GM23338 (cell line): ENCODE data around the gene ZNF80. TPM values are rescaled to one million over a fixed set of nuclear protein-coding genes. Genes with fewer than 3 reads are reported as not detected.
"Not testable (repeated sequence)": the region's sequence is repeated elsewhere in the genome, so short reads cannot be mapped to it uniquely, and the experiment has no call there.

Experiments
- ATAC-seq: fragments of 200-7000 bp; cut with Tn5 transposase; 3 replicates; pipeline ENCODE4 v1.9.1; 2020
- DNase-seq: peaks from one replicate; pipeline ENCODE4 v3.0.0-alpha.2; 2015; ENCODE audit warnings: low spot score
- H2AFZ ChIP-seq: fragments of 200-600 bp; sonication (generic); 2 replicates; pipeline ENCODE4 v1.8.0; 2016; ENCODE audit warnings: antibody characterized with exemption, mild to moderate bottlenecking, moderate library complexity
- H3F3A ChIP-seq: fragments of 200-600 bp; sonication (generic); replicated peaks from 2 replicates; pipeline ENCODE4 v1.8.0; 2017; ENCODE audit warnings: antibody characterized with exemption, mixed run types, low read depth
- H3K27ac ChIP-seq: fragments of 200-600 bp; sonication (generic); 2 replicates; pipeline ENCODE4 v1.6.1; 2016; ENCODE audit warnings: low read depth
- H3K27me3 ChIP-seq: fragments of 200-600 bp; sonication (generic); 2 replicates; pipeline ENCODE4 v1.8.0; 2016; ENCODE audit warnings: mild to moderate bottlenecking, mixed run types, moderate library complexity; ENCODE audit not compliant: insufficient read depth
- H3K36me3 ChIP-seq: fragments of 200-600 bp; sonication (generic); 2 replicates; pipeline ENCODE4 v1.8.0; 2016; ENCODE audit warnings: mild to moderate bottlenecking; ENCODE audit not compliant: insufficient read depth
- H3K4me1 ChIP-seq: fragments of 200-600 bp; sonication (generic); 2 replicates; pipeline ENCODE4 v1.8.0; 2016; ENCODE audit warnings: mild to moderate bottlenecking, moderate library complexity; ENCODE audit not compliant: insufficient read depth
- H3K4me2 ChIP-seq: fragments of 200-600 bp; sonication (generic); 2 replicates; pipeline ENCODE4 v1.7.1; 2017; ENCODE audit warnings: mixed run types
- H3K4me3 ChIP-seq: fragments of 200-600 bp; sonication (generic); 2 replicates; pipeline ENCODE4 v1.6.1; 2016; ENCODE audit warnings: mixed run types
- H3K79me2 ChIP-seq: fragments of 200-600 bp; sonication (generic); replicated peaks from 2 replicates; pipeline ENCODE4 v1.8.0; 2017; ENCODE audit warnings: mild to moderate bottlenecking; ENCODE audit not compliant: insufficient read depth
- H3K9me2 ChIP-seq: fragments of 200-600 bp; sonication (generic); 2 replicates; pipeline ENCODE4 v1.8.0; 2017; ENCODE audit not compliant: insufficient read depth
- H4K20me1 ChIP-seq: fragments of 200-600 bp; sonication (generic); replicated peaks from 2 replicates; pipeline ENCODE4 v1.8.0; 2017; ENCODE audit warnings: mild to moderate bottlenecking; ENCODE audit not compliant: insufficient read depth
- H3K27ac Mint-ChIP-seq: 2 replicates; pipeline ENCODE4 v1.8.0; 2020; ENCODE audit warnings: inconsistent platforms, mild to moderate bottlenecking, moderate library complexity, mixed read lengths
- H3K27me3 Mint-ChIP-seq: 3 replicates; pipeline ENCODE4 v1.8.0; 2022; ENCODE audit warnings: low read depth, mild to moderate bottlenecking, moderate library complexity, mixed read lengths, inconsistent platforms; ENCODE audit not compliant: insufficient read depth, poor library complexity
- H3K36me3 Mint-ChIP-seq: 3 replicates; pipeline ENCODE4 v1.8.0; 2021; ENCODE audit warnings: low read depth, mild to moderate bottlenecking, inconsistent platforms, moderate library complexity, mixed read lengths
- H3K4me1 Mint-ChIP-seq: 3 replicates; pipeline ENCODE4 v1.8.0; 2020; ENCODE audit warnings: mild to moderate bottlenecking, inconsistent platforms, mixed read lengths
- H3K4me3 Mint-ChIP-seq: 3 replicates; pipeline ENCODE4 v1.8.0; 2021; ENCODE audit warnings: moderate library complexity, mild to moderate bottlenecking, inconsistent platforms, mixed read lengths
- H3K9me3 Mint-ChIP-seq: 3 replicates; pipeline ENCODE4 v1.8.0; 2020; ENCODE audit warnings: moderate library complexity, mild to moderate bottlenecking, inconsistent platforms, mixed read lengths
- CREB1 ChIP-seq: fragments of 250-450 bp; sonication (Bioruptor Pico); IDR thresholded peaks from 2 replicates; pipeline ENCODE4 v1.5.0; 2020; ENCODE audit warnings: low read depth, mild to moderate bottlenecking, moderate library complexity
- CTCF ChIP-seq, 2 experiments: fragments of 200-600 bp in 1 of 2; sonication (generic) in 1 of 2; conservative IDR thresholded peaks; 2 replicates each; pipeline versions ENCODE4 v1.5.1 to v1.6.1; 2016 to 2017; ENCODE audit warnings: antibody characterized with exemption in 2 of 2, low read depth in 2 of 2, mild to moderate bottlenecking in 2 of 2, moderate library complexity in 1 of 2
- ETS1 ChIP-seq: IDR thresholded peaks from 2 replicates; pipeline ENCODE4 v1.6.1; 2016; ENCODE audit warnings: antibody characterized with exemption
- EZH2 ChIP-seq: fragments of 200-600 bp; sonication (generic); IDR thresholded peaks from one replicate; pipeline ENCODE4 v1.8.0; 2017; ENCODE audit warnings: antibody characterized with exemption, mild to moderate bottlenecking, low read depth; ENCODE audit not compliant: unreplicated experiment
- NANOG ChIP-seq: IDR thresholded peaks from 2 replicates; pipeline ENCODE4 v1.6.1; 2016; ENCODE audit warnings: antibody characterized with exemption, borderline replicate concordance
- REST ChIP-seq: IDR thresholded peaks from one replicate; pipeline ENCODE4 v1.6.1; 2018; ENCODE audit warnings: antibody characterized with exemption; ENCODE audit not compliant: unreplicated experiment
- STAT1 ChIP-seq: IDR thresholded peaks from one replicate; pipeline ENCODE4 v1.6.1; 2016; ENCODE audit warnings: antibody characterized with exemption; ENCODE audit not compliant: unreplicated experiment
- ZNF331 ChIP-seq: fragments of 250-450 bp; sonication (Bioruptor Pico); IDR thresholded peaks from 2 replicates; pipeline ENCODE4 v1.5.0; 2020; ENCODE audit warnings: low read depth, mild to moderate bottlenecking, moderate library complexity
- ZNF462 ChIP-seq: fragments of 250-450 bp; sonication (Bioruptor Pico); IDR thresholded peaks from 2 replicates; pipeline ENCODE4 v1.5.0; 2020; ENCODE audit warnings: mild to moderate bottlenecking, moderate library complexity
- long read RNA-seq: library from polyadenylated mRNA; unstranded; transcript quantifications from one replicate; pipeline ENCODE4 v2.0.0, GENCODE V29; 2020; ENCODE audit not compliant: unreplicated experiment
- polyA plus RNA-seq: library from polyadenylated mRNA; unstranded; fragments of >200 nt; fragmentation: Nextera tagmentation; extraction: Ambion mirVana; gene quantifications from 2 replicates; pipeline ENCODE4 v1.2.1, GENCODE V29; 2016
- total RNA-seq: library from RNA; depleted of rRNA; stranded (reverse); fragments of >200 nt; shearing (Covaris generic); gene quantifications from 2 replicates; pipeline ENCODE4 v1.2.3, GENCODE V29; 2014; rRNA removed

The ZNF80 gene
- total RNA-seq (not detected in 2 replicates), polyA plus RNA-seq (not detected in 2 replicates)
- long read RNA-seq = 0 reads

- H3K27me3 Mint-ChIP-seq, H3K27me3 ChIP-seq, H3K27ac Mint-ChIP-seq, H3K9me2 ChIP-seq, H3K79me2 ChIP-seq, H3K4me3 ChIP-seq, H3F3A ChIP-seq, H3K4me1 ChIP-seq, H3K4me2 ChIP-seq, H3K27ac ChIP-seq, DNase-seq, H4K20me1 ChIP-seq, H3K4me1 Mint-ChIP-seq, H3K36me3 ChIP-seq, H3K4me3 Mint-ChIP-seq, ATAC-seq: not testable (repeated sequence)
- Mint-ChIP-seq H3K9me3 (peaks cover 11% of the 10 kb centered on the region; the same call in 1 of the 3 replicates), H3K36me3 (peaks cover 12% of the 10 kb centered on the region; the same call in 2 of the 3 replicates)
- 0 out of 2 replicates have a peak within 1 kb of the TSS, but pooled peaks have one; percentile 63 for H2AFZ ChIP-seq
Observed at GRCh38 chr3:114237478-114237877, at the start of gene ZNF80. Gene ZNF80 (minus strand): TSS chr3:114237578. CDS start chr3:114237074, 504 bp downstream.

GRCh38 chr3:114286266-114286665 lies 48.9 kb upstream of the ZNF80 start:
- Histone ChIP-seq H4K20me1 (no peaks in the 10 kb centered on the region), H3K4me3 (no peak overlapping the region), H3K79me2 (no peaks in the 10 kb centered on the region), H3K27me3 (no peaks in the 10 kb centered on the region), H3K4me1 (no peaks in the 10 kb centered on the region), H3K9me2 (peaks cover 2% of the 10 kb centered on the region; the same call in 1 of the 2 replicates), H3F3A (no peaks in the 10 kb centered on the region), H3K36me3 (no peaks in the 10 kb centered on the region), H3K27ac (no peak overlapping the region), H3K4me2 (no peak overlapping the region), H2AFZ (no peak overlapping the region)
- no peak for ATAC-seq
- Mint-ChIP-seq H3K9me3 (peaks cover 3% of the 10 kb centered on the region; the same call in 2 of the 3 replicates), H3K4me1 (peaks cover 4% of the 10 kb centered on the region), H3K27me3 (peaks cover 3% of the 10 kb centered on the region), H3K36me3 (peaks cover 4% of the 10 kb centered on the region; the same call in 1 of the 3 replicates), H3K4me3 (no peak overlapping the region), H3K27ac (no peak overlapping the region)
- DNase-seq = no peak
- TF ChIP-seq NANOG (no peak), CREB1 (CRISPR knock-in tag) (no peak), EZH2 (no peak), STAT1 (no peak), ETS1 (no peak), ZNF462 (CRISPR knock-in tag) (no peak), REST (no peak), CTCF (conservative IDR thresholded peaks at IDR 0.05; ENCODE audit: low read depth in 2 of 2) (no peak), ZNF331 (CRISPR knock-in tag) (no peak)
